CD4-positive, alpha-beta T cell treated with Interleukin-4 for 1 hour (primary cell): ENCODE data around the gene PRDM4.
A peak's percentile ranks its signal among the peaks of the same experiment; 100 is the strongest.

Experiments used
- DNase-seq, 2 donors: peaks; one replicate each; pipeline ENCODE4 v3.0.0-alpha.2; 2020 to 2022

Gene PRDM4

GRCh38 chr12:107760809-107761501 is at the start of gene PRDM4:
PRDM4 (minus strand) TSS chr12:107761137; CDS start chr12:107760515, 622 bp downstream.
- DNase-seq: peak; percentile 92 to 94

GRCh38 chr12:107807471-107808150 is 46.7 kb upstream of the PRDM4 start:
- DNase-seq: no peak

- no peak for DNase-seq
Observed at GRCh38 chr12:107805488-107806180, 44.7 kb upstream of the PRDM4 start.

GRCh38 chr12:107803092-107803491 is 42.2 kb upstream of the PRDM4 start:
- DNase-seq: no peak

- no peak for DNase-seq
Observed at GRCh38 chr12:107801150-107801549, 40.2 kb upstream of the PRDM4 start.

GRCh38 chr12:107798580-107798979 is 37.6 kb upstream of the PRDM4 start:
- DNase-seq: no peak

GRCh38 chr12:107794451-107794850 is 33.5 kb upstream of the PRDM4 start:
- no peak for DNase-seq

- DNase-seq: no peak
Observed at GRCh38 chr12:107791465-107792089, 30.6 kb upstream of the PRDM4 start.

GRCh38 chr12:107788690-107789458 is 27.9 kb upstream of the PRDM4 start:
- no peak for DNase-seq

- DNase-seq: no peak
Observed at GRCh38 chr12:107788281-107788680, 27.3 kb upstream of the PRDM4 start.

GRCh38 chr12:107783406-107784376 is 22.8 kb upstream of the PRDM4 start:
- no peak for DNase-seq

GRCh38 chr12:107782067-107782466 is 21.1 kb upstream of the PRDM4 start:
- DNase-seq: no peak

- DNase-seq: no peak
Observed at GRCh38 chr12:107780298-107780697, 19.4 kb upstream of the PRDM4 start.

- DNase-seq: no peak
Observed at GRCh38 chr12:107779077-107779831, 18.3 kb upstream of the PRDM4 start.

- no peak for DNase-seq
Observed at GRCh38 chr12:107778383-107779025, 17.6 kb upstream of the PRDM4 start.

- DNase-seq: no peak
Observed at GRCh38 chr12:107776171-107776570, 15.2 kb upstream of the PRDM4 start.

GRCh38 chr12:107775093-107775721 is 14.3 kb upstream of the PRDM4 start:
- no peak for DNase-seq

GRCh38 chr12:107774349-107775029 is 13.6 kb upstream of the PRDM4 start, which contains the start of gene ASCL4:
ASCL4 (plus strand) TSS chr12:107774704; CDS start chr12:107775219, 515 bp downstream.
- DNase-seq: peak in 1 of 2 donors; percentile 3

GRCh38 chr12:107767466-107767865 is 6.5 kb upstream of the PRDM4 start:
- no peak for DNase-seq
